ENCODE data around the gene SMC1A.
"Not testable (repeated sequence)": the region's sequence is repeated elsewhere in the genome, so short reads cannot be mapped to it uniquely, and the experiment has no call there.

The SMC1A gene

GRCh38 chrX:53422086-53422860 is at the start of gene SMC1A:
Gene SMC1A (minus strand): TSS chrX:53422654. CDS start chrX:53422600, 54 bp downstream.
- DNase-seq (ENCODE audit: low spot score): peak; percentile 95

- DNase-seq (ENCODE audit: low spot score): no peak
Observed at GRCh38 chrX:53471346-53471745, 48.9 kb upstream of the SMC1A start.

GRCh38 chrX:53468659-53469058 is 46.2 kb upstream of the SMC1A start:
- DNase-seq (ENCODE audit: low spot score): not testable (repeated sequence)

GRCh38 chrX:53458082-53458481 is 35.6 kb upstream of the SMC1A start:
- DNase-seq (ENCODE audit: low spot score): no peak

GRCh38 chrX:53456254-53456653 is 33.8 kb upstream of the SMC1A start:
- no peak for DNase-seq (ENCODE audit: low spot score)

- DNase-seq (ENCODE audit: low spot score): no peak
Observed at GRCh38 chrX:53452812-53453211, 30.4 kb upstream of the SMC1A start.

GRCh38 chrX:53449632-53450031 is 27.2 kb upstream of the SMC1A start:
- DNase-seq (ENCODE audit: low spot score): no peak

GRCh38 chrX:53447441-53447840 is 25.0 kb upstream of the SMC1A start:
- no peak for DNase-seq (ENCODE audit: low spot score)

- peak; percentile 50 for DNase-seq (ENCODE audit: low spot score)
Observed at GRCh38 chrX:53445977-53446376, 23.5 kb upstream of the SMC1A start.

GRCh38 chrX:53442322-53442631 is 19.8 kb upstream of the SMC1A start:
- no peak for DNase-seq (ENCODE audit: low spot score)

- peak; percentile 84 for DNase-seq (ENCODE audit: low spot score)
Observed at GRCh38 chrX:53441531-53442321, 19.3 kb upstream of the SMC1A start.

- DNase-seq (ENCODE audit: low spot score): peak; percentile 18
Observed at GRCh38 chrX:53440621-53441517, 18.4 kb upstream of the SMC1A start.

- no peak for DNase-seq (ENCODE audit: low spot score)
Observed at GRCh38 chrX:53440101-53440500, 17.6 kb upstream of the SMC1A start.

- no peak for DNase-seq (ENCODE audit: low spot score)
Observed at GRCh38 chrX:53438832-53439230, 16.4 kb upstream of the SMC1A start.

GRCh38 chrX:53438174-53438831 is 15.8 kb upstream of the SMC1A start:
- DNase-seq (ENCODE audit: low spot score): no peak

- no peak for DNase-seq (ENCODE audit: low spot score)
Observed at GRCh38 chrX:53437206-53437605, 14.8 kb upstream of the SMC1A start.

GRCh38 chrX:53435997-53436396 is 13.5 kb upstream of the SMC1A start:
- peak; percentile 70 for DNase-seq (ENCODE audit: low spot score)

GRCh38 chrX:53433651-53434639 is 11.5 kb upstream of the SMC1A start, which contains the start of gene HSD17B10:
Gene HSD17B10 (minus strand): TSS chrX:53434370. CDS start chrX:53434345, 25 bp downstream.
- DNase-seq (ENCODE audit: low spot score): peak; percentile 84

GRCh38 chrX:53430231-53430630 is 7.8 kb upstream of the SMC1A start:
- no peak for DNase-seq (ENCODE audit: low spot score)

GRCh38 chrX:53429755-53430154 is 7.3 kb upstream of the SMC1A start:
- DNase-seq (ENCODE audit: low spot score): no peak

Measured in hematopoietic multipotent progenitor cell treated with erythropoietin and hydrocortisone succinate and interleukin-3 and kit ligand, for 17 days (in vitro differentiated cells).